GM12872 (cell line): ENCODE data around the gene UNC119B.

Source experiments
- CTCF ChIP-seq: IDR thresholded peaks from 3 replicates; pipeline ENCODE4 v1.5.1; 2011; ENCODE audit warnings: low read depth, mild to moderate bottlenecking, low read length, moderate library complexity; ENCODE audit not compliant: insufficient read depth

Gene UNC119B

GRCh38 chr12:120720987-120721801 lies 10.9 kb downstream of the UNC119B start:
- no peak for TF ChIP-seq CTCF

- TF ChIP-seq CTCF: no peak
Observed at GRCh38 chr12:120721866-120722265, 11.6 kb downstream of the UNC119B start.

GRCh38 chr12:120722784-120723183 lies 12.5 kb downstream of the UNC119B start:
- no peak for TF ChIP-seq CTCF

DNA sequence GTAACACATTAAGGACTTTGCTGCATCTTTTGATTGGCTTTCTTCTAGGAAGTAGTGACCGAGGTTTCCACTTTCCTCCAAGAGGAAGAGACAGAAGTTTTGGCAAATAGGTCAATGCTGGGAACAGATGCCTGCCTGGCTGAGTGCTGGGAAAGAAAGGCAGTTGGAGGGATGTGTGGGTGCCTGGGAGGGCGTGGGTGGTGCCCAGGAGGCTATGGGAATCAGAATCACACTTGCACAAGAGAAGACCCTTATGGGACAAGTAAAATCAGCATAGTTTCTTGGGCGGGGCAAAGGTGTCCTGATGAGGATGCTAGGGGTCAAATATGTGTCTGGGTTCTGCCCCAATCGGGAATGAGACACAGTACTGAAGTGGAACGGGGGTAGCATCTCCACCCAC lies 14.5 kb downstream of the UNC119B start:
- TF ChIP-seq CTCF: no peak

GRCh38 chr12:120725151-120725658 lies 14.9 kb downstream of the UNC119B start:
- TF ChIP-seq CTCF: no peak

DNA sequence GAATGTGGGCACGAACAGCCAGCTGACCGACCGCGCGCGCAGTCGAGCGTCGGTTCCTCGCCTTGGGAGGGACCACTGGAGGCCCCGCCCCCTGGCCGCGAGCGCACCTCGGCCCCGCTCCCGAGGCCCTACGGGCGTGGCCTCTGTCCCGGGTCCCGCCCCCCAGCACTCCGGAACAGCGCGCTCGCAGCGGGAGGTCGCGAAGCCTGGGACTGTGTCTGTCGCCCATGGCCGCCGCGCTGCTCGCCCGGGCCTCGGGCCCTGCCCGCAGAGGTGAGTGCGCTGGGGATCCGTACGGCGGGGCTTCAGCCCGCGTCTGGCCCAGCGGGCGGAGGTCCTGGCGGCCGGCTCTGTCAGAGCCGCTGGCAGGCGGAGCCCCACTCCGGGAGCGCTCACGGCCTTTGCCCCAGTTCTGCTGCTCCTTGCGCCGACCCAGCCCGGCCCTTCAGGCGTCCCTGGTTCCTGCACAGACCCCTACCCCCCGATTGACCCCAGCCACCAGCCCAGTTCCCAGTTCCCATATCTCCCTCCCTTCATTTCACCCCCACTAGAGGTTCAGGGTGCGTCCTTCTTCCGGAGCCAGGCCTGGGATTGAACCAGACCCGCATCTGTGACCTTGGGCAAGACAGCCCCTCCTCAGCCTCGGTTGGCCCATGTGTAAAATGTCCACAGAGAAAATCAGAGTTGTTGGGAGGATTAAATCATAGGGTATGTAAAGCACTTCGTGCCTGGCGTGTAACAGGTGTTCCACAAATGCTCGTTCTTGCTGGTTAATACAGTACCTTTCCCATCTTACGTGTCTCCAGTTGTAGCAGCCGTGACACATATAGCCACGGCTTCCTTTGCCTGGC lies 15.6 kb downstream of the UNC119B start, which contains the start of gene ACADS:
Gene ACADS (plus strand): TSS at position 168 of the 851 bp plus-strand sequence. CDS start 60 bp downstream, at position 228.
- TF ChIP-seq CTCF: no peak

DNA sequence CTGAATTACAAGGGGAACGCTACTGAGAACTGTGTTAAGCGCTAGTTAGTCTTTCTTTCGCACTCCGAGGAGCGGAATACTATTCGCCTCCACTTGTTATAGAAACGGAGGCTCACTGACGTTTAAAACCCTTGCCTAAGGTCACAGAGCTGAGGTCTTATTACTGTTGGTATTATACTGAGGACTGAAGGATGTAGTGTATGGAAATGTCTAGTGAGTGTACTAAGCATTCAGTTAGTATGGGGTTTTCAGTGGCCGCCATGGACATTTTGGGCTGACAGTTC lies 16.2 kb downstream of the UNC119B start:
- TF ChIP-seq CTCF: no peak
